PC-3 (cell line): ENCODE measurements around the gene CANT1. TPM values are rescaled to one million over a fixed set of nuclear protein-coding genes. Genes with fewer than 3 reads are reported as not detected.
A peak's percentile ranks its signal among the peaks of the same experiment; 100 is the strongest.

Experiments used
- ATAC-seq: fragments of 200-7000 bp; cut with Tn5 transposase; 2 replicates; pipeline ENCODE4 v1.9.1; 2020; ENCODE audit warnings: mild to moderate bottlenecking, moderate library complexity
- Bru-seq: library from RNA; stranded (reverse); fragments of 400-500 nt; gene quantifications from one replicate; lab custom pipeline; 2021; lab: Mats Ljungman, UMichigan
- BruChase-seq, 2 experiments: library from RNA; stranded (reverse); fragments of 400-500 nt; gene quantifications; one replicate each; lab custom pipeline; 2021; lab: Mats Ljungman, UMichigan
- BruUV-seq: library from RNA; stranded (reverse); fragments of 400-500 nt; replicated peaks from 2 replicates; lab custom pipeline; 2021; lab: Mats Ljungman, UMichigan
- CTCF ChIA-PET: fragments of 300-600 bp; sonication (Branson Sonifier 250); formaldehyde crosslinking; loops from one replicate; lab custom pipeline; 2022; ENCODE audit warnings: antibody characterized with exemption; lab: Charles Lee
- POLR2A ChIA-PET: fragments of 300-600 bp; sonication (Branson Sonifier 250); formaldehyde crosslinking; loops from one replicate; lab custom pipeline; 2022; ENCODE audit warnings: antibody characterized with exemption; ENCODE audit not compliant: unreplicated experiment; lab: Charles Lee
- DNase-seq: peaks from one replicate; pipeline ENCODE4 v3.0.0-alpha.2; 2015
- H2AFZ ChIP-seq: fragments of 300-600 bp; sonication (generic); 2 replicates; pipeline ENCODE4 v1.6.0; 2016; ENCODE audit warnings: antibody characterized with exemption, low read length
- H3F3A ChIP-seq: fragments of 300-600 bp; sonication (generic); one replicate; pipeline ENCODE4 v1.6.0; 2017; ENCODE audit warnings: antibody characterized with exemption, low read length, control low read depth, mild to moderate bottlenecking; ENCODE audit not compliant: unreplicated experiment
- H3K27ac ChIP-seq: fragments of 300-600 bp; sonication (generic); 2 replicates; pipeline ENCODE4 v1.5.1; 2016; ENCODE audit warnings: mild to moderate bottlenecking, low read length
- H3K27me3 ChIP-seq: fragments of 300-600 bp; sonication (generic); 2 replicates; pipeline ENCODE4 v1.6.1; 2016; ENCODE audit warnings: low read length, mixed read lengths
- H3K36me3 ChIP-seq: fragments of 300-600 bp; sonication (generic); 2 replicates; pipeline ENCODE4 v1.6.1; 2016; ENCODE audit warnings: low read depth, mixed run types, low read length, mixed read lengths
- H3K4me1 ChIP-seq: fragments of 300-600 bp; sonication (generic); 2 replicates; pipeline ENCODE4 v1.5.1; 2016; ENCODE audit warnings: low read length; ENCODE audit not compliant: insufficient read depth
- H3K4me2 ChIP-seq: fragments of 300-600 bp; sonication (generic); 2 replicates; pipeline ENCODE4 v1.6.0; 2016; ENCODE audit warnings: low read length
- H3K4me3 ChIP-seq: fragments of 300-600 bp; sonication (generic); 2 replicates; pipeline ENCODE4 v1.5.1; 2016; ENCODE audit warnings: mild to moderate bottlenecking, low read length, mixed read lengths
- H3K79me2 ChIP-seq: fragments of 300-600 bp; sonication (generic); 2 replicates; pipeline ENCODE4 v1.6.1; 2017; ENCODE audit warnings: low read length, mixed read lengths
- H3K9ac ChIP-seq: fragments of 300-600 bp; sonication (generic); 2 replicates; pipeline ENCODE4 v1.6.0; 2016; ENCODE audit warnings: mild to moderate bottlenecking, low read length
- H3K9me2 ChIP-seq: fragments of 300-600 bp; sonication (generic); replicated peaks from 2 replicates; pipeline ENCODE4 v1.6.1; 2016; ENCODE audit warnings: mixed run types, low read length, mixed read lengths
- H3K9me3 ChIP-seq: fragments of 300-600 bp; sonication (generic); 2 replicates; pipeline ENCODE4 v1.6.1; 2016; ENCODE audit warnings: low read length, mixed read lengths
- H4K20me1 ChIP-seq: fragments of 300-600 bp; sonication (generic); 2 replicates; pipeline ENCODE4 v1.6.1; 2016; ENCODE audit warnings: low read length, mixed read lengths
- CTCF ChIP-seq: fragments of 300-600 bp; sonication (generic); conservative IDR thresholded peaks from 2 replicates; pipeline ENCODE4 v1.5.1; 2017; ENCODE audit warnings: antibody characterized with exemption, low read depth, mild to moderate bottlenecking, low read length
- EZH2 ChIP-seq: fragments of 300-600 bp; sonication (generic); IDR thresholded peaks from one replicate; pipeline ENCODE4 v1.6.1; 2017; ENCODE audit warnings: antibody characterized with exemption, mild to moderate bottlenecking, low read length; ENCODE audit not compliant: unreplicated experiment
- EZH2phosphoT487 ChIP-seq: fragments of 300-600 bp; sonication (generic); IDR thresholded peaks from 2 replicates; pipeline ENCODE4 v1.6.1; 2018; ENCODE audit warnings: mild to moderate bottlenecking, antibody characterized with exemption, low read length, borderline replicate concordance
- intact Hi-C: fragments of 100-400 bp; cut with micrococcal nuclease; formaldehyde crosslinking; loops from 2 replicates; pipeline ENCODE4 v1.9.0; 2023
- long read RNA-seq: library from polyadenylated mRNA; unstranded; transcript quantifications from one replicate; pipeline ENCODE4 v2.0.0, GENCODE V29; 2021; ENCODE audit not compliant: unreplicated experiment
- total RNA-seq: library from RNA; depleted of rRNA; stranded (reverse); fragments of >200 nt; gene quantifications from 2 replicates; pipeline ENCODE4 v1.2.3, GENCODE V29; 2014; rRNA removed

Gene CANT1
- total RNA-seq = 191 and 220 TPM in 2 replicates
- percentile 96 among the genes with signal in this experiment for Bru-seq, nascent RNA
- percentile 99 among the genes with signal in this experiment for BruChase-seq, experiment 1, labeled RNA remaining after a 6-hour chase
- percentile 99 among the genes with signal in this experiment for BruChase-seq, experiment 2, labeled RNA remaining after a 2-hour chase
- long read RNA-seq, transcript CANT1-202 (5 exons, 3,252 nt) = major isoform, 120 of 570 reads
- long read RNA-seq, transcript CANT1-206 (2 exons, 369 nt) = minor isoform, 5 of 570 reads
- long read RNA-seq, transcript CANT1-201 (4 exons, 3,534 nt) = minor isoform, 35 of 570 reads
- long read RNA-seq, partial matches to known transcripts = 132 of 570 reads
- long read RNA-seq, other reads (novel, unspliced or antisense) = 277 of 570 reads

- Histone ChIP-seq H3K36me3 (peaks cover 7% of the 10 kb centered on the region), H3K4me3 (peak within 1 kb of the TSS; percentile 95), H3K9ac (peak within 1 kb of the TSS; percentile 93), H3F3A (peaks cover 8% of the 10 kb centered on the region), H4K20me1 (peaks cover 18% of the 10 kb centered on the region), H3K9me2 (no peaks in the 10 kb centered on the region), H3K27ac (peak within 1 kb of the TSS; percentile 72), H2AFZ (peak within 1 kb of the TSS; percentile 94), H3K4me2 (peak within 1 kb of the TSS; percentile 99), H3K4me1 (peaks cover 66% of the 10 kb centered on the region), H3K9me3 (peaks cover 24% of the 10 kb centered on the region), H3K79me2 (peaks cover 52% of the 10 kb centered on the region), H3K27me3 (no peaks in the 10 kb centered on the region)
- ATAC-seq (peak; percentile 64), DNase-seq (peak; percentile 90)
- BruUV-seq = no TSS peak
- TF ChIP-seq EZH2 (no peak), EZH2phosphoT487 (no peak), CTCF (no peak)
- ChIA-PET POLR2A (interaction anchor here (0.7 to 0.8 kb wide), 2 partner anchors 13 to 391 kb away, joined by 4 read pairs; no protein-coding TSS in a partner anchor), CTCF (interaction anchor here (0.6 kb wide), 1 partner anchor 100 kb away, joined by 6 read pairs; no protein-coding TSS in a partner anchor)
- intact Hi-C loops = no loop called here
Observed at GRCh38 chr17:79009397-79010303, at the start of gene CANT1. Gene CANT1, minus strand, starts transcription at chr17:79009764. Its CDS starts 12,142 bp downstream, at chr17:78997622.

- Histone ChIP-seq H3K79me2 (no peaks in the 10 kb centered on the region), H4K20me1 (no peaks in the 10 kb centered on the region), H3K4me1 (no peaks in the 10 kb centered on the region), H3F3A (no peaks in the 10 kb centered on the region), H3K4me3 (no peak overlapping the region), H2AFZ (no peak overlapping the region), H3K36me3 (no peaks in the 10 kb centered on the region), H3K9ac (no peak overlapping the region), H3K27ac (no peak overlapping the region), H3K27me3 (no peaks in the 10 kb centered on the region), H3K4me2 (no peak overlapping the region), H3K9me3 (no peaks in the 10 kb centered on the region), H3K9me2 (no peaks in the 10 kb centered on the region)
- ATAC-seq = no peak
- CTCF ChIA-PET = no interaction called here
- POLR2A ChIA-PET = no interaction called here
- DNase-seq = no peak
- intact Hi-C loops = no loop called here
- TF ChIP-seq CTCF = no peak
- TF ChIP-seq EZH2phosphoT487 = no peak
- TF ChIP-seq EZH2 = no peak
- no TSS peak for BruUV-seq
Observed at GRCh38 chr17:79057737-79058385, 48.3 kb upstream of the CANT1 start.
